ENCODE data around the gene SEMA6C.
"Not testable (repeated sequence)": the region's sequence is repeated elsewhere in the genome, so short reads cannot be mapped to it uniquely, and the experiment has no call there.

Gene SEMA6C, protein sequence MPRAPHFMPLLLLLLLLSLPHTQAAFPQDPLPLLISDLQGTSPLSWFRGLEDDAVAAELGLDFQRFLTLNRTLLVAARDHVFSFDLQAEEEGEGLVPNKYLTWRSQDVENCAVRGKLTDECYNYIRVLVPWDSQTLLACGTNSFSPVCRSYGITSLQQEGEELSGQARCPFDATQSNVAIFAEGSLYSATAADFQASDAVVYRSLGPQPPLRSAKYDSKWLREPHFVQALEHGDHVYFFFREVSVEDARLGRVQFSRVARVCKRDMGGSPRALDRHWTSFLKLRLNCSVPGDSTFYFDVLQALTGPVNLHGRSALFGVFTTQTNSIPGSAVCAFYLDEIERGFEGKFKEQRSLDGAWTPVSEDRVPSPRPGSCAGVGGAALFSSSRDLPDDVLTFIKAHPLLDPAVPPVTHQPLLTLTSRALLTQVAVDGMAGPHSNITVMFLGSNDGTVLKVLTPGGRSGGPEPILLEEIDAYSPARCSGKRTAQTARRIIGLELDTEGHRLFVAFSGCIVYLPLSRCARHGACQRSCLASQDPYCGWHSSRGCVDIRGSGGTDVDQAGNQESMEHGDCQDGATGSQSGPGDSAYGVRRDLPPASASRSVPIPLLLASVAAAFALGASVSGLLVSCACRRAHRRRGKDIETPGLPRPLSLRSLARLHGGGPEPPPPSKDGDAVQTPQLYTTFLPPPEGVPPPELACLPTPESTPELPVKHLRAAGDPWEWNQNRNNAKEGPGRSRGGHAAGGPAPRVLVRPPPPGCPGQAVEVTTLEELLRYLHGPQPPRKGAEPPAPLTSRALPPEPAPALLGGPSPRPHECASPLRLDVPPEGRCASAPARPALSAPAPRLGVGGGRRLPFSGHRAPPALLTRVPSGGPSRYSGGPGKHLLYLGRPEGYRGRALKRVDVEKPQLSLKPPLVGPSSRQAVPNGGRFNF

GRCh38 chr1:151146412-151147131 lies at the start of gene SEMA6C:
TSS of gene SEMA6C (minus strand) at chr1:151146631. CDS start at chr1:151142621, 4,010 bp downstream.
- DNase-seq (ENCODE audit: low read depth, low spot score) = peak; percentile 79

GRCh38 chr1:151194894-151195594 lies 48.6 kb upstream of the SEMA6C start:
- not testable (repeated sequence) for DNase-seq (ENCODE audit: low read depth, low spot score)

GRCh38 chr1:151193856-151194255 lies 47.4 kb upstream of the SEMA6C start:
- DNase-seq (ENCODE audit: low read depth, low spot score) = no peak

DNA sequence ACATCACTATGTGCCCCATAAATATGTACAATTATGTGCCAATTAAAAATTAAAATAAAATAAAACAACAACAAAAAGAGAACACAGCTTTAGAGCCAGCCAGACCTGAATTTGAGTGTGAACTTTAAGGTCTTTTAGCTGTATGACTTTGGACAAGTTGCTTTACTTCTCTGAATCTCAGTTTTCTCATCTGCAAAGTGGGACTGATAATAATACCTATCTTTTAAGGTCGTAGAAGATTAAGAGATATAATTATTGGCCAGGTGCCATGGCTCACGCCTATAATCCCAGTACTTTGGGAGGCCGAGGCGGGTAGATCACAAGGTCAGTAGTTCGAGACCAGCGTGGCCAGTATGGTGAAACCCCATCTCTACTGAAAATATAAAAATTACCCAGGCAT lies 46.9 kb upstream of the SEMA6C start:
- no peak for DNase-seq (ENCODE audit: low read depth, low spot score)

GRCh38 chr1:151192047-151192446 lies 45.6 kb upstream of the SEMA6C start:
- no peak for DNase-seq (ENCODE audit: low read depth, low spot score)

DNA sequence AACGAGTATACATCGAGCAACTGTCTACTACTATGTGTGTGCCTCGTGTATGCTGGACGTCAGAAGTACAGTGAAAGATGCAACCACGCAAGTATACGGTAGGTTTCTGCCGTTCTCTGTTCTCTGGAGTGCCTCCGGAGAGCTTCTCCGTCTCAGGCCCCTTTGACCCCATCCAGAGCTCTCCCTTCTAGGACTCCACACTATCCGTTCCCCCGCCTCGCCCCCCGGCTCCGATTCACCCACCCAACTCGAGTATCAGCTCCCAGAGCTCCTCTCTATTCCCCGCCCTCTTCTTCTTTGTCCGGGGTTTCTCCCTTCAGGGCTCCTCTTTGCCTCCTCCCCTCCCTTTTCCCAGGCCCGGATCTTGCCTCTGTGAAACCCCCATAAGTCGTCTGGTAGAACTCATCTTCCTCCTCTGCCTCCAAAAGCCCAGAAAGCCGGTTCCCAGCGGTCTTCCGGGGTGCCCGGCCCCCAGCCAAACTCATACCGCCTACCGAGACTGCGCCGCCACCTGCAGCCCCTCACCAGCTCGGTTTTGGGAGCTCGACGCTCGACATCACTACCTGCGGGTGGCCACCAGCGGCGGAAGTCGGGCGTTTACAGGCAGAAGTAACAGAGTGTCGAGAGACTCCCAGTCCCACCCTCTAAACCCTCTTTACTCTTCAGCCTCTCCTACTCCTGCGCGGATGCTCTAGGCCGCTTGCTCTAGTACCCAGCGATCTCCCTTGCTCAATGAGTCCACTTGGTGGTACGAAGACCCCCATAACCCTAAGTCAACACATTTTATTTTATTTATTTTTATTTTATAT lies 43.4 kb upstream of the SEMA6C start, which contains the start of gene VPS72:
Gene VPS72 (minus strand): TSS at position 561 of the 809 bp plus-strand sequence. CDS start 76 bp downstream, at position 485.
- peak; percentile 76 for DNase-seq (ENCODE audit: low read depth, low spot score)

DNA sequence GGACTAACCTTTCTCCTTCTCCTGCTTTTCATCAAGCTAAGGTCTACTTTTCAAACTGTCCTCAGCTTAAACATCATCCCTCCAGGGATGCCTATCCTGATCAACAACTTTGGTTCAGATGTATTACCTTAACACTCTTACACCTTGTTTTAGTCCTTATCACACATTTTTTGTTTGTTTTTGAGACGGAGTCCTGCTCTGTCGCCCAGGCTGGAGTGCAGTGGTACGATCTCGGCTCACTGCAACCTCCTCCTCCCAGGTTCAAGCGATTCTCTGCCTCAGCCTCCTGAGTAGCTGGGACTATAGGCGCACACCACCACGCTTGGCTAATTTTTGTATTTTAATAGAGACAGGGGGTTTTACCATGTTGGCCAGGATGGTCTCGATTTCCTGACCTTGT lies 42.2 kb upstream of the SEMA6C start:
- DNase-seq (ENCODE audit: low read depth, low spot score) = not testable (repeated sequence)

GRCh38 chr1:151187205-151187604 lies 40.8 kb upstream of the SEMA6C start:
- no peak for DNase-seq (ENCODE audit: low read depth, low spot score)

DNA sequence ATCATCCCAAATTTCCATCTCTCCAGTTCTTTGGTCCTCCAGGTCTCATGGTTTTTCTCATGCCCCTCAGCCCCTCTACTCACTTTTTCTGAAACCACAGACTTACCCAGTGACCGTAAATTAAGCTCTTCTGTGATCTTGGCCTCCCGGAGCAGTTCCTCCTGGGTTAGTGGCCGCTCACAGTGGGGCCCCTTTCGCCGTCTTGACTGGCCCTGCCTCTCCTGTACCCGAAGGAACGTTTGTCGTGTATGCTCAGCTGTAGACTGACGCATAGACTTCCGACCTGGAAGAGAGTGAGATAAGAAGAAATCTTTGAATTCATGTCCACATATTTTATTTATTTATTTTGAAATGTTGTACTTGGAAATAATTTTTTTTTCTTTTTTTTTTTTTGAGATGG lies 37.8 kb upstream of the SEMA6C start:
- DNase-seq (ENCODE audit: low read depth, low spot score) = no peak

DNA sequence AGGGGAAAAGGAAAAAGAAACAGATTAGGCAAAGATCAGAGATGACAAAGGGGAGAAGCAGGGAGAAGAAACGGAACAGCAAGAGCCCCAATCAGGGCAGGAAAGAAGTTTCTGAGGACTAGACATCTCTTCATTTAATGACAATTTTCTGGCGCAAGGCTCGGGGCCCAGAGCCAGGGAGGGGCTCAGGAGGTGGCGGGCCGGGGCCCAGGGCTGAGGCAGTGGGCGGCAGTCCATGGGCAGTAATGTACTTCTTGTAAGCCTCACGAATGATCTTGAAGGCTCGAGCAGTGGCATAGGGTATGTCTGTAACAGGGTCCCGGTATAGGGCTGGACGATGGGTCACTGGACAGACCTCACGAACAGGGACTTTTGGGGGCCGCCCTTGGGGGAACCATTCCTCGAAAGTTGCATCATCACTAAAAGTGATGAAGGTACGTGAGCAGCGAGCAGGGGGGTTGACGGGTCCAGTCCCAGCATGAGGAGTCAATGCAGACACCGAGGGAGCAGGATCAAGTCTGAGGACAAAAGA lies 30.1 kb upstream of the SEMA6C start:
- no peak for DNase-seq (ENCODE audit: low read depth, low spot score)

GRCh38 chr1:151175863-151176262 lies 29.4 kb upstream of the SEMA6C start, which contains the start of gene TMOD4:
TSS of gene TMOD4 (minus strand) at chr1:151175981. CDS start at chr1:151174875, 1,106 bp downstream.
- DNase-seq (ENCODE audit: low read depth, low spot score) = no peak

DNA sequence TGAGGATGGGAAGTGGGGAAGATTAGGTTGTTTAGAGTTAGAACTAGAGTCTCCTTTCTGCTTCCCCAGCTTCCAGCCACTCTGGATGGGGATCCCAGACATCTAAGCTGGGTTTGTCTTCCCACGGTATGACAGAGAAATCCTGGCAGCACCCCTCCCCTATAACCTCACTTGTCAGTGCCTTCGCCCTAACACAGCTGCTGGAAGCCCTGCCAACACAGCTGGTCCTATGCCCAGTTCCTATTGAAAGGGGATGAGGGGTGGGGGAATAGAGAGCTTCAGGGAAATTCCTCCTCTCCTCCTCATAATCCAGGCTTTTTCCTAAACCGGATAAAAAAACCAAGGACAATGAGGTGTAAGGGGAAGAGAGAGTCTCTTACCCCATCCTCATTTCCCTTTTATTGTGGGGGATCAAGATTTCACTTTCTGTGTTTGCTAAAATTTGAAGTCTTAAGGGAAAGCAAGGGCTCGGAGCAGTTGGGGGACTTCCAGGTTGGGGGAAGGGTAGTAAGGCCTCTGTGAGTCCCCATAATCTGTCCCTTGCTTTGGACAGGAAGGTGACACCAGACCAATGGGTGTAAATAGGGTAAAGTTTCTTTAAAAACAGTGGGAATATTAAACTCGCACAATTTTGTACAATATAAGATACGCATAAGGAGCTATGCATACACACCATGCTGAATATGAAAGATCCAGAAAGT lies 28.8 kb upstream of the SEMA6C start:
- DNase-seq (ENCODE audit: low read depth, low spot score) = no peak

GRCh38 chr1:151171190-151171589 lies 24.8 kb upstream of the SEMA6C start:
- no peak for DNase-seq (ENCODE audit: low read depth, low spot score)

DNA sequence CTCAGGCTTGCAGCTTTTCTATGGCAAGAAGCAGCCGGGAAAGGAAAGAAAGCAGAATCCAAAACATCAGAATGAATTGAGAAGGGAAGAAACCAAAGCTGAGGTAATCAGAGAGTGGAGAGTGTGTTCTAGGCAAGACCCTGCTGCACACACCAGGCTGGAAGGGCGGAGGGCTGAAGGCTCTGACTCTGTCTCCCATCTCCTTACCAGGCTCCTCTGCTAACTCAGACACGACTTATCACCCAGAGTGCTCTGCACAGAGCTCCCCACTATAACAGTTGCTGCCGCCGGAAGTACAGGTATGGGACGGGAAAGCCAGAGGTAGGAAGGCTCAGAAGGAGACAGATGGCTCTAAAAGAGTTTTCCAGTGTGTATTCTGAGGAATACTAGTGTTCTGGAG lies 20.7 kb upstream of the SEMA6C start:
- DNase-seq (ENCODE audit: low read depth, low spot score) = no peak

DNA sequence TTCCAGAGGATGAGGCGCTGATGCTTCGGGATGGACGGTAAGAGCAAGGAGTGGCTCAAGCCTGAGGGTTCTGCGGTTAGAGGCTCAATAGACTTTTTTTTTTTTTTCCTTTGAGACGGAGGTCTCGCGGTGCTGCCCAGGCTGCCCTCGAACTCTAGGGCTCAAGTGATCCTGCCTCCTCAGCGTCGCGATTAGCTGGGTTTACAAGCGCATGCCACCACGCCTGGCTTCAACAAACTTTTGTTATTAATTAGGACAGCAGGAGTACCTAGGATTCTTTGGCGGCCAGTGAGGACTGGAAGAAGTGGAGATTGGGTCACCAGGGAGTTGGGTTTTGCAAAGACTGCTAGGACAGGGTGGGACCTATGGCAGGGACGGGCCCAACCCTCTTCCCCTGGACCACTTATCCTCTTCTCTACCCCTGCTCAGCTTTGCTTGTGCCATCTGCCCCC lies 20.1 kb upstream of the SEMA6C start:
- DNase-seq (ENCODE audit: low read depth, low spot score) = no peak

- peak; percentile 96 for DNase-seq (ENCODE audit: low read depth, low spot score)
Measured at GRCh38 chr1:151165738-151166504, 19.5 kb upstream of the SEMA6C start, which contains the start of the genes LYSMD1 and SCNM1. TSS of gene LYSMD1 (minus strand) at chr1:151165902. CDS start at chr1:151165258, 644 bp downstream. TSS of gene SCNM1 (plus strand) at chr1:151166144. CDS start at chr1:151166153, 9 bp downstream.

GRCh38 chr1:151165281-151165737 lies 18.9 kb upstream of the SEMA6C start:
- DNase-seq (ENCODE audit: low read depth, low spot score) = no peak

DNA sequence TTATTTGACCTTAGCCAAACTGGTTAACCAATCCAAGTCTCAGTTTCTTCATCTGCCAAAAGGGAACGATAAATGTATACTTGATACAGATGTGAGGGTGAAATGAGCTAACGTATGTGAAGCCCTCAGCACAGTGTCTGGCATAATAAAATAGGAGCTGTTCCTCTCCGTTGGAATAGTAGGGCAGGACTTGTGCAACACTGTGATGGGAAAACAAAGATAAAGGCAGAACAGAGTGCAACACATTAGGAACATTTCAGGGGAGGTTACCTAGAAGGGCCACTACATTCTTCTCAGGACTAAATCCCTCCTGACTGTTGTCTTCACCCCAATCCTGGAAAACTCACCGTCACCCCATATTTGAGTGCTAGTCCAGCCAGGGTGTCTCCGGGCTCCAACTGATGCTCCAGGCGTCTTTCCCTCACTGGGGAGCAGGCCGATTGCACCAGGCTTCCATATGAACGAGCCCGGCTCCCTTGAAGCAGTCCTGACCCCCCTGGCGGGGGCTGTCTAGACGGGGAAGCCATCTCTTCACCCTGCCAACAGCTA lies 18.4 kb upstream of the SEMA6C start:
- no peak for DNase-seq (ENCODE audit: low read depth, low spot score)
